Measurements from ENCODE around the gene AFF4. TPM values are rescaled to one million over a fixed set of nuclear protein-coding genes. Genes with fewer than 3 reads are reported as not detected.

Gene AFF4
- total RNA-seq, 4 donors from 2014 or later = 66.1 to 122 (median 85.1) TPM

- Histone ChIP-seq H3K9me3 (no peaks in the 10 kb centered on the region), H3K4me1 (peaks cover 7 to 49% (median 30%) of the 10 kb centered on the region in 4 donors), H3K4me3 (no peak overlapping the region), H3K27ac (no peak overlapping the region), H3K36me3 (no peaks in the 10 kb centered on the region), H3K27me3 (no peaks in the 10 kb centered on the region)
- in situ Hi-C loops (cut with MboI; ENCODE audit: low pct_ligation_motif_present in 1 of 4, low pct_unique_long_range_greater_than_20kb in 1 of 4, low sequenced_read_pairs in 3 of 4) (loop anchor here in 2 of 4 donors (10.0 to 25.0 kb wide), 2 partner anchors 52 to 445 kb away; no protein-coding TSS in a partner anchor), intact Hi-C loops (cut with DNase I; ENCODE audit: low total_unique reads) (no loop called here)
- DNase-seq = no peak
- WGBS, 2 donors (ENCODE audit: low coverage in 1 of 2) = 91 to 92% methylated on average over 5 of the region's 5 CpGs
- TF ChIP-seq POLR2A (IDR thresholded peaks at IDR 0.05) = no peak
- no peak for TF ChIP-seq POLR2AphosphoS5 (IDR thresholded peaks at IDR 0.05)
- TF ChIP-seq CTCF (IDR thresholded peaks at IDR 0.05) = no peak
- TF ChIP-seq EP300 (IDR thresholded peaks at IDR 0.05; ENCODE audit: low read depth) = no peak
Observed at GRCh38 chr5:132832612-132833011, 130.8 kb downstream of the AFF4 start.

- 88 to 95% methylated on average over 4 to 13 of the region's 15 CpGs for WGBS, 2 donors (ENCODE audit: low coverage in 1 of 2)
- peaks cover 5 to 35% (median 21%) of the 10 kb centered on the region in 4 donors for H3K4me1 ChIP-seq
- no peaks in the 10 kb centered on the region for H3K9me3 ChIP-seq
- TF ChIP-seq EP300 (IDR thresholded peaks at IDR 0.05; ENCODE audit: low read depth) (no peak), POLR2A (IDR thresholded peaks at IDR 0.05) (peak; percentile 29), CTCF (IDR thresholded peaks at IDR 0.05) (no peak), POLR2AphosphoS5 (IDR thresholded peaks at IDR 0.05) (peak in 2 of 3 donors; percentile 39 to 44)
- peaks cover 1% of the 10 kb centered on the region for H3K27me3 ChIP-seq
- intact Hi-C loops (cut with DNase I; ENCODE audit: low total_unique reads) = no loop called here
- peak overlapping the region; percentile 88 to 92 (median 90) for H3K27ac ChIP-seq
- H3K36me3 ChIP-seq = no peaks in the 10 kb centered on the region
- DNase-seq = peak; percentile 63
- in situ Hi-C loops (cut with MboI; ENCODE audit: low pct_ligation_motif_present in 1 of 4, low pct_unique_long_range_greater_than_20kb in 1 of 4, low sequenced_read_pairs in 3 of 4) = loop anchor here in 2 of 4 donors (10.0 to 25.0 kb wide), 2 partner anchors 54 to 444 kb away; no protein-coding TSS in a partner anchor
- peak overlapping the region in 3 of 4 donors; percentile 64 to 72 (median 64) for H3K4me3 ChIP-seq
Observed at GRCh38 chr5:132831095-132831860, 132.2 kb downstream of the AFF4 start.

GRCh38 chr5:132830436-132831094 lies 132.9 kb downstream of the AFF4 start, which contains the start of gene SHROOM1:
Gene SHROOM1, minus strand, starts transcription at chr5:132830647. Its CDS starts 4,507 bp downstream, at chr5:132826140.
- Histone ChIP-seq H3K36me3 (no peaks in the 10 kb centered on the region), H3K9me3 (no peaks in the 10 kb centered on the region), H3K27me3 (peaks cover 7% of the 10 kb centered on the region), H3K4me3 (peak within 1 kb of the TSS; percentile 54 to 72 (median 64)), H3K4me1 (peaks cover 5 to 31% (median 21%) of the 10 kb centered on the region in 4 donors), H3K27ac (peak within 1 kb of the TSS; percentile 88 to 92 (median 90))
- TF ChIP-seq POLR2A (IDR thresholded peaks at IDR 0.05) (peak; percentile 70), EP300 (IDR thresholded peaks at IDR 0.05; ENCODE audit: low read depth) (no peak), CTCF (IDR thresholded peaks at IDR 0.05) (no peak), POLR2AphosphoS5 (IDR thresholded peaks at IDR 0.05) (peak in 2 of 3 donors; percentile 74 to 79)
- WGBS, 2 donors (ENCODE audit: low coverage in 1 of 2) = 27% methylated on average over 6 of the region's 78 CpGs; no CpG with 5 or more reads in 1 of the 2 donors
- DNase-seq = peak; percentile 82
- in situ Hi-C loops (cut with MboI; ENCODE audit: low pct_ligation_motif_present in 1 of 4, low pct_unique_long_range_greater_than_20kb in 1 of 4, low sequenced_read_pairs in 3 of 4) = loop anchor here in 2 of 4 donors (10.0 to 25.0 kb wide), 2 partner anchors 54 to 443 kb away; no protein-coding TSS in a partner anchor
- intact Hi-C loops (cut with DNase I; ENCODE audit: low total_unique reads) = no loop called here

Measured in transverse colon (tissue), 4 donors.